HG02642 (cell line): ENCODE measurements around the gene IMPDH2.

Source experiments
- ATAC-seq: cut with Tn5 transposase; IDR thresholded peaks from one replicate; pipeline ENCODE4 v1.9.1; 2021; ENCODE audit warnings: mild to moderate bottlenecking; ENCODE audit not compliant: unreplicated experiment, poor library complexity

The IMPDH2 gene

GRCh38 chr3:49007068-49007770, 22.0 kb downstream of the IMPDH2 start, which contains the start of gene WDR6:
TSS of gene WDR6 (plus strand) at chr3:49007391. CDS start at chr3:49007432, 41 bp downstream.
- ATAC-seq: peak; percentile 88

- ATAC-seq: peak; percentile 7
Observed at GRCh38 chr3:49006408-49007067, 22.7 kb downstream of the IMPDH2 start.

GRCh38 chr3:49005998-49006397, 23.2 kb downstream of the IMPDH2 start:
- ATAC-seq: no peak

GRCh38 chr3:49005303-49005680, 23.9 kb downstream of the IMPDH2 start:
- no peak for ATAC-seq

- no peak for ATAC-seq
Observed at GRCh38 chr3:49004352-49005302, 24.6 kb downstream of the IMPDH2 start.

GRCh38 chr3:49001155-49001554, 28.0 kb downstream of the IMPDH2 start:
- ATAC-seq: no peak

GRCh38 chr3:48999085-48999858, 29.9 kb downstream of the IMPDH2 start:
- no peak for ATAC-seq

- ATAC-seq: no peak
Observed at GRCh38 chr3:48997714-48998637, 31.2 kb downstream of the IMPDH2 start.

- no peak for ATAC-seq
Observed at GRCh38 chr3:48997102-48997635, 32.0 kb downstream of the IMPDH2 start.

GRCh38 chr3:48996640-48997039, 32.6 kb downstream of the IMPDH2 start:
- ATAC-seq: no peak

- ATAC-seq: no peak
Observed at GRCh38 chr3:48993834-48994233, 35.4 kb downstream of the IMPDH2 start.

GRCh38 chr3:48991851-48992545, 37.2 kb downstream of the IMPDH2 start:
- no peak for ATAC-seq

- ATAC-seq: peak; percentile 15
Observed at GRCh38 chr3:48990636-48991469, 38.3 kb downstream of the IMPDH2 start.

GRCh38 chr3:48989796-48990635, 39.2 kb downstream of the IMPDH2 start, which contains the start of gene P4HTM:
TSS of gene P4HTM (plus strand) at chr3:48990241. CDS start at chr3:48990257, 16 bp downstream.
- peak; percentile 52 for ATAC-seq

GRCh38 chr3:48989126-48989795, 39.9 kb downstream of the IMPDH2 start:
- ATAC-seq: no peak
